ENCODE data around the gene LYRM1.
"Not testable (repeated sequence)": the region's sequence is repeated elsewhere in the genome, so short reads cannot be mapped to it uniquely, and the experiment has no call there.

The LYRM1 gene, protein sequence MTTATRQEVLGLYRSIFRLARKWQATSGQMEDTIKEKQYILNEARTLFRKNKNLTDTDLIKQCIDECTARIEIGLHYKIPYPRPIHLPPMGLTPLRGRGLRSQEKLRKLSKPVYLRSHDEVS

GRCh38 chr16:20900299-20901067, at the start of gene LYRM1, which contains the start of gene DCUN1D3:
LYRM1 (plus strand) TSS chr16:20900771; CDS start chr16:20915556, 14,785 bp downstream.
DCUN1D3 (minus strand) TSS chr16:20900358; CDS start chr16:20862538, 37,820 bp downstream.
- DNase-seq: peak; percentile 86

- no peak for DNase-seq
Measured at GRCh38 chr16:20850981-20851380, 49.6 kb upstream of the LYRM1 start.

GRCh38 chr16:20851601-20852000, 49.0 kb upstream of the LYRM1 start:
- no peak for DNase-seq

- no peak for DNase-seq
Measured at GRCh38 chr16:20853143-20853542, 47.4 kb upstream of the LYRM1 start.

DNA sequence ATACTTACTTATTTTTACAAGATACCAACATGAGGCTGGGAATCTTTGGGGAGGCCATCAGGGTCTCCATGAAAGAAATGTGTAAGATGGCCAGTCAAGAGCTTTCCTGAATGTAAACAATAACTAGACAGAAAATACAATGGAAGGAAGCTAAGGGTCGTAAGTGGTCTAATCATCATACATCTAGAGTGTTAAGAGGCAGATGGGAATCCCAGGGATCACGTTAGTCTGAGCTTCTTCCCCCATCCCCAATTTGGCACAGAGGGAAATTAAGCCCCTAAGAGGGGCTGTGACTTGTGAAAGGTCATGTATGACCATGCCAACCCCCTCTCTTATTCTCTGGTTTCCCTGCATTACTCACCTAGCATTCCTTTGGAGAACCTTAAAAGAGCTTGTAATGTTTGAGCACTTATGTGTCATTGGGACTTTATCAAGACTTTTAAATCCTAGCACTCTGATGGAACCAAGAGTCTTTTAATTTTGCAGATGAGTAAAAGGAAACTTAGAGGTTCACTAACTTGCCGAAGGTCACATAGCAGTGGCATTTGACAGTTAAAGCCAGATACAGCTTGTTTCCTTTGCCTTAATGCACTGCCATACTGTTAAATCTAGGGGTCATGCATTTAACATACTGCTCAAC, 46.5 kb upstream of the LYRM1 start:
- DNase-seq: no peak

DNA sequence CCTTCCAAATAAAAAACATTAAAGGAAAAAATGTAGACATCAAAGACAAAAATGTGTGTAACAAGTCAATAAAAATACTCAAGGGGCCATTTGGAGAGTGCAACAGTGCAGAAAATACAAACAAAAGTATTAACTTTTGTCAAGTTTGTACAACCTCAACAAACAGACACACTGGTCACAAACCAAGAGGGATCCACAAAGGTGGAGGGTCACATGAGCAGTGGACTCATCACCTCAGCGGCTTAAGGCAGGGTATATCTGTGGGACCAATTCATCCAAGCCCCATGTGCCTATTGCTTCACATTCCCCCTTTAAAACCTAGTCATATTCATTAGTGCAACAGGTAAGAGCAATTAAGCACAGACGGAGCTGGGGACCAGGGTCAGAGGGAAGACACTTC, 45.6 kb upstream of the LYRM1 start:
- no peak for DNase-seq

GRCh38 chr16:20857281-20857680, 43.3 kb upstream of the LYRM1 start:
- no peak for DNase-seq

DNA sequence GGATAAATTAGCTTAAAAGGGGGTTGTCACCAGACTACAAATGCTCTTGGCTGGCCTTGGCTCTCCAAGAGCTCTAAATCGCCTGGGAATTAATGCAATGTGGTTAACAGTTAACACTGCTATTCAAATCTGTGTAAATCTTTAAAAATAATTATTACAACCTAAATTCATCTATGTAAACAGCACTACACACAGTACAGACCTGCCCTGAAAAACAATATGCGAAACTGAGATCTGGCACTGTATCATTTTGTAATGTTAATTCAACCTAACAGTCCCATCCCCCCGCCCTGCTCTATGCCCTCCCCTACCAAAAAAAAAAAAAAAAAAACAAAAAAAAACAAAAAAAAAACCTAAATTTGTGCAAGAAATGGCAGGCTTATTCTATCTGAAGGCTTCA, 41.3 kb upstream of the LYRM1 start:
- DNase-seq: no peak

DNA sequence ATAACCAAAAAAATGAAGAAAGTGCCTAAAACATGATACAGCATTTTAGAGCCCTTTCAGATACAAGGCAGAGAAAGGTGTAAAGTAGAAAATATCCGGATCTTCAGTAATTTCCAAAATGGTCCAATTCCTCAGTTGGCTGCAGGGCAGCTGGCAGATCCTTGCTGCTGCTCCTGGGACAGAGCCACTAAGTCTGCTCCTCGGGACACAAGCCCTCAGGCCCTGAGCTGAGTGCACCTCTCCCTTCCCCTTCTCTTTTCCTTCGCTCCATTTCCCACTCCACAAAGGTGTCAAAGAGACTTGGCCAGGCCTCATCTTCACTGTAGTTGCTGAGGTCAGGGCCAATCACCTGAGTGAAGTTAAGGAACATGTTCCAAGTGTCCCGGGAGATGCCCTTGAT, 40.9 kb upstream of the LYRM1 start:
- no peak for DNase-seq

DNA sequence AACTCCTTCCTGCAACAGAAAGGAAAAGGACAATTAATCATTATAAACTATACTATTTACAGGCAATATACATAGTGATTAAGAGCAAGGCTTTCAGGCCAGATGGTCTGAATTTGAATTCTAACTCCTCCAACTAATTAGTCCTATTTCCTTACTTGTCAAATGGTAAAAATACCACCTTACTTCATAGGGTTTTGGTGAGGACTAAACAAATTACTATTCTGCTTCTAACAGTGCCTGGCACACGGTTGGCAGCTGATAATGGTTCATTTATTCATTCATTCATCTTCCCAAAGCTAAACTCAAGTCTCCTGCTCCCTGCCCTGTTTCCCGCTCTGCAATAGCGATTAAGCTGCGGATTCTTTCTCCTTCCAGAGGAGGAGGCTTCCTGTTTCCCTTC, 40.2 kb upstream of the LYRM1 start:
- no peak for DNase-seq

GRCh38 chr16:20860995-20861394, 39.6 kb upstream of the LYRM1 start:
- DNase-seq: not testable (repeated sequence)

GRCh38 chr16:20862162-20862960, 38.2 kb upstream of the LYRM1 start:
- DNase-seq: no peak

- DNase-seq: not testable (repeated sequence)
Measured at GRCh38 chr16:20864376-20864775, 36.2 kb upstream of the LYRM1 start.

DNA sequence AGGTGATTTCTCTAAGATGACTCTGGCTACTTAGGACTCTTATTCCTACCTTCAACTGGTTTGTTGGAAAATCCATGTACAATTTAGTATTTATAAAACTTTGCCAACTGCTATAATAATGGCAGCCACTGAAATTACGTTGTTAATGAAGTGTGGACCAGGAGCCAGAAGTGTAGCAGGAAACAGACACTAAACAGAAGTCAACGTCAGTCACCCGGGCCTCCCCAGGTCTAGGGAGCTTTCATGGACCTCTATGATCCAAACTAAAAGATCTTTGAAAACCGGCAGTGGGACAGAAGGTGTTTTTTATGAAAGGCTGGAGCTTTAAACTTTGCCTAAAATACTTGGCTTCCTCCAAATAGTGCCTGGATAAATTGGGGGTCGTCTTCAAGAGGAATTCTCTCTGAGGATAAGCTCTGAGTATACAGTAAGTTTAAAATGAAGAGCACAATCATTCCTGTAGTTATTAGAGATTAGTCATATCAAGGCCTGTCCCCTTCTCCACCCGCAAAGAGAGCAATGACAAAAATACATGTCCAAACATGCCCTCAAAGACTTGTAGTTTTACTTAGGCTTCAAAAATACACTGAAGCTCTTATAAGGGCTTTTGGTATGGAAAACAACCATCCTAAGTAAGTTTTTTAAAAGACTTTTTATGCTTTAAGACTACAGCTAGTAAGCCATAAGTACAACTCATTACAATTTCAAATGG, 35.0 kb upstream of the LYRM1 start:
- DNase-seq: no peak

DNA sequence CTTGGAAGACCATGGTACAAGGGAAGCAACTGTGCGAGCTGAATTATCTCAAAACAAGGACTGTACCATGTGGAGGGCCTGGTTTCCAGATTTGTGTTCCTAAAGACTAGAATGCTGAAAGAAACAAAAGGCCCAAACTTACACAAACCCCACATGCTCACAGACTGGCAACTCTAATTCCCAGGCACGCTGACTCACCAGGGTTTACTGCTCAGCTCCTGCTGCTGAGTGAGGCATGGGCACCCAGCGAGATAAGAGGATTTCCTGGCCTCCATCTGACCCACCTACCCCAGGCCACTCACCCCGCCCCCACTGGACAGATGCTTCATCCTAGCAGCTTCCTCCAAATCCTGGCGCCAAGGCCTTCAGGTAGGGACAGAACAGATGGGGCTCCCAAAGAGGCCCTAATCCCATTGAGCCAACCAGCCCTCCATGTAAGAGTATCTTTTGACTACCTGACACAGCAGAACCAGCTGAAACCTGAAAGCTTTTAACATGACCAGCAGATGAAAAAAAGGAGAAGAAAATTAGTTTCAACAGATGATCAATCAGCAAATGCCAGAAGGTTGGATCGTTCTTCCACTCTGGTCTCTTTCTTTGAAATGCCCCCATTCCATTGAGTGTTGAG, 34.3 kb upstream of the LYRM1 start:
- DNase-seq: no peak

- no peak for DNase-seq
Measured at GRCh38 chr16:20866801-20867200, 33.8 kb upstream of the LYRM1 start.

DNA sequence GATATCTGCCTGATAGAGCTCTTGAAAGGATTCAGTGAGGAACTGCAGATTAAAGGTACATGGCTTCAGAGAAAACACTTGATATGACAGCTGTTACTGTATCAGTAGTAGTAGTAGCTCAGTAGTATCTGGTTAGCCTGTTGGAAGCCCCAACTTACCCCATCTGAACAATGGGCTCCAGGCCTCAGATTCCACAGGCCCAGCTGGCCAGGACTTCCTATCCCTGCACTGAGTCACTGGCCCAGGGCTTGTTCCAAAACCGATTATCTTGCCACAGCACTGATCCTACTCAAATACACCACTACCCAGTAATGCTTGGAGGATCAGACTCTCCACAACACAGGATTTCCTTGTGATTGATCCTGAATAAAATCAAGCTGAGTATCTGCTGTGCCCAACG, 33.0 kb upstream of the LYRM1 start:
- DNase-seq: no peak

- no peak for DNase-seq
Measured at GRCh38 chr16:20868890-20869289, 31.7 kb upstream of the LYRM1 start.

- no peak for DNase-seq
Measured at GRCh38 chr16:20870122-20870820, 30.3 kb upstream of the LYRM1 start.

DNA sequence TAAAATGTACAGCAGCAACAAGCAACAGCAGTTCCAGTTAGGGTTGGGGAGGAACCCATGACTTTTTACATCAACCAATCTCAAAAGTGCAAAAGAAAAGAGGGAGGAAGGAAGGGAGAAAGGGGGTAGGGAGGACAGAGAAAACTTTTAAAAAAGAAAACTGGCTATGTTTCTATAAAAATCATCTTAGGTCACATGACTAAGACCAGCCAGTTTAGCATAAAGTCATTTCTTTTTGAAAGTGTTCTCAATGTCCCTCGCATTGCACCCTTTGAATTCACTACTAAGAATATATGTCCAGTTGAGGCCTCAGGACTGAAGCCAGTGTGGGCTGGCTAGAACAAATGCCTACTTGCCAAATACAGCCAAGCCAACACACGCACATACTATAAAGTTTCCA, 29.3 kb upstream of the LYRM1 start:
- no peak for DNase-seq
